ENCODE measurements around the gene THTPA. TPM values are rescaled to one million over a fixed set of nuclear protein-coding genes. Genes with fewer than 3 reads are reported as not detected.
"Not testable (repeated sequence)": the region's sequence is repeated elsewhere in the genome, so short reads cannot be mapped to it uniquely, and the experiment has no call there.

Gene THTPA
- total RNA-seq, 1 experiment from 2014 or later: 4.1 TPM

- Histone ChIP-seq H3F3A (ENCODE audit: insufficient read depth, low read depth) (peaks cover 3% of the 10 kb centered on the region), H4K20me1 (ENCODE audit: insufficient read depth) (no peaks in the 10 kb centered on the region), H3K4me1 (replicated peaks; ENCODE audit: insufficient read depth) (peaks cover 19% of the 10 kb centered on the region), H3K9me3 (ENCODE audit: insufficient read depth, low read depth) (no peaks in the 10 kb centered on the region), H3K4me3 (no peak overlapping the region), H3K4me2 (no peak overlapping the region), H3K79me2 (ENCODE audit: low read depth) (no peaks in the 10 kb centered on the region), H3K9me2 (ENCODE audit: insufficient read depth) (no peaks in the 10 kb centered on the region), H3K27ac (no peak overlapping the region), H3K36me3 (ENCODE audit: low read depth) (no peaks in the 10 kb centered on the region), H3K27me3 (ENCODE audit: insufficient read depth, low read depth) (no peaks in the 10 kb centered on the region), H2AFZ (no peak overlapping the region)
- ChIA-PET POLR2A (ENCODE audit: unreplicated experiment) (no interaction called here), CTCF (no interaction called here)
- no peak for DNase-seq
- TF ChIP-seq EZH2 (IDR thresholded peaks at IDR 0.05; ENCODE audit: low read depth): no peak
- no peak for TF ChIP-seq CTCF (conservative IDR thresholded peaks at IDR 0.05)
- intact Hi-C loops (cut with micrococcal nuclease; ENCODE audit: unreplicated experiment): no loop called here
- no TSS peak for BruUV-seq (replicated peaks)
Measured at GRCh38 chr14:23608454-23608853, 52.4 kb downstream of the THTPA start.

- Histone ChIP-seq H3K4me2 (no peak overlapping the region), H3K36me3 (ENCODE audit: low read depth) (no peaks in the 10 kb centered on the region), H3F3A (ENCODE audit: insufficient read depth, low read depth) (peaks cover 3% of the 10 kb centered on the region), H3K79me2 (ENCODE audit: low read depth) (no peaks in the 10 kb centered on the region), H3K27me3 (ENCODE audit: insufficient read depth, low read depth) (no peaks in the 10 kb centered on the region), H2AFZ (no peak overlapping the region), H4K20me1 (ENCODE audit: insufficient read depth) (no peaks in the 10 kb centered on the region), H3K4me3 (no peak overlapping the region), H3K9me2 (ENCODE audit: insufficient read depth) (no peaks in the 10 kb centered on the region), H3K27ac (no peak overlapping the region), H3K4me1 (replicated peaks; ENCODE audit: insufficient read depth) (peaks cover 19% of the 10 kb centered on the region), H3K9me3 (ENCODE audit: insufficient read depth, low read depth) (no peaks in the 10 kb centered on the region)
- TF ChIP-seq CTCF (conservative IDR thresholded peaks at IDR 0.05) (no peak), EZH2 (IDR thresholded peaks at IDR 0.05; ENCODE audit: low read depth) (no peak)
- intact Hi-C loops (cut with micrococcal nuclease; ENCODE audit: unreplicated experiment): no loop called here
- CTCF ChIA-PET: no interaction called here
- POLR2A ChIA-PET (ENCODE audit: unreplicated experiment): no interaction called here
- BruUV-seq (replicated peaks): no TSS peak
- no peak for DNase-seq
Measured at GRCh38 chr14:23609001-23609400, 52.9 kb downstream of the THTPA start.

GRCh38 chr14:23609411-23610089, 53.5 kb downstream of the THTPA start:
- H3K36me3 ChIP-seq (ENCODE audit: low read depth); H3K9me3 ChIP-seq (ENCODE audit: insufficient read depth, low read depth); intact Hi-C loops (cut with micrococcal nuclease; ENCODE audit: unreplicated experiment); H3K4me2 ChIP-seq; H3K27ac ChIP-seq; CTCF ChIA-PET; H3K4me3 ChIP-seq; H3K9me2 ChIP-seq (ENCODE audit: insufficient read depth); BruUV-seq (replicated peaks); DNase-seq; H3K27me3 ChIP-seq (ENCODE audit: insufficient read depth, low read depth); H3F3A ChIP-seq (ENCODE audit: insufficient read depth, low read depth); H2AFZ ChIP-seq; H4K20me1 ChIP-seq (ENCODE audit: insufficient read depth); H3K79me2 ChIP-seq (ENCODE audit: low read depth): not testable (repeated sequence)
- POLR2A ChIA-PET (ENCODE audit: unreplicated experiment): interaction anchor here (0.6 kb wide), 1 partner anchor 17 kb away, joined by 3 read pairs; no protein-coding TSS in a partner anchor
- H3K4me1 ChIP-seq (replicated peaks; ENCODE audit: insufficient read depth): peaks cover 19% of the 10 kb centered on the region

Other genes with a start within 250 kb of the THTPA start
- gene BCL2L2, start 249.4 kb upstream of the THTPA start, total RNA-seq (2021): 20.3 and 25.7 TPM in 2 replicates
- gene PABPN1, start 234.8 kb upstream of the THTPA start, total RNA-seq (2021): 107 and 142 TPM in 2 replicates
- not detected in 2 replicates for gene SLC22A17, start 203.4 kb upstream of the THTPA start, total RNA-seq (2021)
- gene EFS, start 191.1 kb upstream of the THTPA start, total RNA-seq (2021): not detected in 2 replicates
- gene IL25, start 183.5 kb upstream of the THTPA start, total RNA-seq (2021): not detected in 2 replicates
- gene CMTM5, start 179.2 kb upstream of the THTPA start, total RNA-seq (2021): not detected in 2 replicates
- not detected in 2 replicates for gene MYH6, start 148.0 kb upstream of the THTPA start, total RNA-seq (2021)
- not detected in 2 replicates for gene MYH7, start 120.6 kb upstream of the THTPA start, total RNA-seq (2021)
- gene NGDN, start 86.6 kb upstream of the THTPA start, total RNA-seq (2021): 23.1 and 27.6 TPM in 2 replicates
- 3.7 and 5.3 TPM in 2 replicates for gene ZFHX2, start 4.5 kb upstream of the THTPA start, total RNA-seq (2021)
- gene AP1G2, start 11.5 kb downstream of the THTPA start, total RNA-seq (2021): 128 and 160 TPM in 2 replicates
- not detected in 2 replicates for gene JPH4, start 22.5 kb downstream of the THTPA start, total RNA-seq (2021)
- 0.55 and 1.3 TPM in 2 replicates for gene DHRS2, start 80.1 kb downstream of the THTPA start, total RNA-seq (2021)